GM18519 (cell line): Measurements from ENCODE around the gene RAB1A.
A peak's percentile ranks its signal among the peaks of the same experiment; 100 is the strongest.

Experiments used
- ATAC-seq: cut with Tn5 transposase; IDR thresholded peaks from one replicate; pipeline ENCODE4 v1.9.1; 2021; ENCODE audit warnings: mild to moderate bottlenecking, moderate library complexity; ENCODE audit not compliant: unreplicated experiment, low FRiP score

RAB1A gene

GRCh38 chr2:65098741-65099140 lies 31.2 kb downstream of the RAB1A start:
- ATAC-seq = no peak

DNA sequence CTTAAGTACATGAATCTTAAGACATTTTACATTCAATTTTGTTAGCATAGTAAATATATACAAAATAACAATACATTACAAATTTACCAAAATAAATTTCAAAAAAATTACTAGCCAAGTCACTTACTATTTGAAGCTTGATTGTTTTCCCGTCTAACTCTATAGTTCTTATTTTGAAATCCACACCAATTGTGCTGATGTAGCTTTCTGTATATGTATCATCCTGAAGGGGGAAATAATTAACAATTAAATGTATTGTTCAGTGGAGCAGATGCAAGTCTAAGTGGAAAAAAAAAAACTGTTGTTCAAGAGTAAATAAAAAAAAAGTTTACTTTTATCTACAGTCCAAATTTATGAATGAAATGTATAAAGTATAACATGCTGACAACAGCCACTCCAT lies 32.1 kb downstream of the RAB1A start:
- ATAC-seq = no peak

DNA sequence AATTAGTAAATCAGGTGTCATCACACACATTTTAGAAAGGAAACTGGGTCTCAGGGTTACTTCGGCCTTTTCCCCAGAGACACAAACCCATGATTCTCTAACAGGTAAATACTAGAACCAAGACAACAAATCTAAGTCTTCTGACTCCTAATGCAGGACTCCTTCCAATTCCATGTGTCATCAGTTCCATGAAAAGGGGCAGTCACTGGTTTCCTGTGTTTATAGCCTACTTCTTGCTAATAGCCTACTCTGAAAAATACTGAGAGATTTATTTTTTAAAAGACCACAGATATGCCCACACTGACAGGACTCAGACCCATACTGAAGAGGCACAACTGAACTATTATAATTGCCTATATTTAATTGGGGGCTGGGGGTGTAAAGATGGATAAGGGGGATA lies 33.0 kb downstream of the RAB1A start:
- no peak for ATAC-seq

DNA sequence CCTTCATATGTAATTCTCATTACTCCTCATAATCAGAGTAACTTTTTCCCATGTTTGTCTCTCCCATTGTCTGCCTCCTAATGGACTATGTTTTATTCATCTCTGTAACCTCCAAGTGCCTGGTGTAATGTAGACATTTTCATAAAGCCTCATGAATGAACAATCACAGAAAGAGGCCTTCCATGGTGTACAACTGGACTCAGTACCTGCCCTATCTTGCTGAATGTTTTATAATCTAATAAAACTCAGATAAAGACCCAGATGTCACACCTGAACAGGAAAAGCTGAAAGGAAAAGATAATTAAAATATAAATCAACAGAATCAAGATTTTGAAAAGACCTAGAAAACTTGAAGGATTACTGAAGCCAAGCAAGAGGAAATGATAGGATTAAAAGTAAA lies 36.7 kb downstream of the RAB1A start:
- no peak for ATAC-seq

GRCh38 chr2:65092791-65093190 lies 37.1 kb downstream of the RAB1A start:
- no peak for ATAC-seq

- no peak for ATAC-seq
Observed at GRCh38 chr2:65085148-65085547, 44.8 kb downstream of the RAB1A start.

DNA sequence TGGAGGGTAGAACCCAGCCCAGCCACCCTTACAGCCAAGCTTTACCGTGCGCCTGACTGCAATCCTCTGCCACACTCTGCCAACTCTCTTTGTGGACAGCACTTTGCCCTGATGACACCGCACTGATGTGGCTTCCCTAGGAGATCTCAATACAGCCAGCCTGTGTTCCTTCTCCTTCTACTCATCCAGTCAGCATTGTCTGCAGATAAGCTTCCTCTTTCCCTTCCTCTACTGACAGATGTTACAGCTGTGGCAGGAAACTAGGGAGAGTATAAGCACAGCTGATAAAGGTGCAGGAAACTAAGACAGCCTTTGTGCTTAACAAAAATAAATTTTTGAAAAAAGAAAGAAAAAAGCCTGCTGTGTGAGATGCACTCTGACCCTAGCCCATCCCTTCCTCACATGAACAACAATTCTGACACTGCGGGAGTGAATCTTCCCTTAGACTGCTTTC lies 48.6 kb downstream of the RAB1A start:
- ATAC-seq = no peak

DNA sequence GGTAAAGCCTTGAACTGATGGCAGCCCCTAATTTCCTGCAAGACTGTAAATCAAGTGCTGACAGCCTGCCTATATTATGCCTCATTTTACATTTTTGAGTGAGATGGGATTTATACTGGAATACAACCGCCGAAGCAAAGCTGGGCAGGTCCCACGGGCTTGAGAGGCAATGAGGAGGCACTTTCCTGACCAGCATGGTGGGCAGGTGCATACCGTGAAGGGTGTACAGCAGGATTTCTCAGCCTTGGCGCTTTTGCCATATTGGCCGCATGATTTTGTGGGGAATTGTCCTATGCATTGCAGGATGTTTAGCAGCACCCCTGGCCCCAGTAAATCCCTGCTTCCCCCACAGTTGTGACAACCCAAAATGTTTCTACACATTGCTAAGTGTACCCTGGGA lies 50.9 kb downstream of the RAB1A start:
- no peak for ATAC-seq

- ATAC-seq = no peak
Observed at GRCh38 chr2:65077898-65078297, 52.0 kb downstream of the RAB1A start.

GRCh38 chr2:65076345-65076710 lies 53.6 kb downstream of the RAB1A start:
- no peak for ATAC-seq

DNA sequence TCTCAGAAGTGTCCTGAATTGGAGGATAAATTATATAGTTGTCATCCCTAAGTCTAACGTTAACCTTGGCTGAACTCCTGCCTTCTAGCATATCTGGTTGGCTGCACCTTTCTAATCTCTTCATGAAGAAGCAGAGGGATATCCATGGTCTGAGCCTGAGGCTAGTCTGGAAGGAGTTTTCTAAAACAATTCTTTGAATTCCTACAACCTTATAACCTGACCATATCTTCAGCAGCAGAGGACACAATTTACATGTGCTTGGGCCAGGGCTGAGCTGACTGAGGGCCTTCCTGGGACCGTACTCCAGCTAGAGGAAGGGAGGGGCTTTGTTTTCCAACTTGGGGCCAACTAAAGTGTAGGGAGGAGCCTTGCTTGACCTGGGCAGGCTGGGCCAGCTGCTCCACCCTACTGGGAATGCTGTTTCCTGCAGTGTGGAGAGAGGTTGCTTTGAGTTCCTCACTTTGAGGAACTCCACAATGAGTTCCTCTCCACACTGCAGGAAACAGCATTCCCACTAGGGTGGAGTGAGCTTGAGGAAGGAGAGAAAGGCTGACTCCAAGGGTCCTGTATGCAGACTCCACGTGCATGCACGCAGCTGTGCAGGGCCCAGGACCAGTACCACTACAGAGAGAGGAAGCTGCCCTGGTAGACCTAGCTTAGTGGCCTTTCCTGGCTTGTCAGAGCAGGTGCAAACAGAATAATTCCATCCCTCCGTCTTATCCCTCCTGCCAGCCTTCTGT lies 54.1 kb downstream of the RAB1A start:
- ATAC-seq = no peak

- ATAC-seq = no peak
Observed at GRCh38 chr2:65075176-65075575, 54.7 kb downstream of the RAB1A start.

DNA sequence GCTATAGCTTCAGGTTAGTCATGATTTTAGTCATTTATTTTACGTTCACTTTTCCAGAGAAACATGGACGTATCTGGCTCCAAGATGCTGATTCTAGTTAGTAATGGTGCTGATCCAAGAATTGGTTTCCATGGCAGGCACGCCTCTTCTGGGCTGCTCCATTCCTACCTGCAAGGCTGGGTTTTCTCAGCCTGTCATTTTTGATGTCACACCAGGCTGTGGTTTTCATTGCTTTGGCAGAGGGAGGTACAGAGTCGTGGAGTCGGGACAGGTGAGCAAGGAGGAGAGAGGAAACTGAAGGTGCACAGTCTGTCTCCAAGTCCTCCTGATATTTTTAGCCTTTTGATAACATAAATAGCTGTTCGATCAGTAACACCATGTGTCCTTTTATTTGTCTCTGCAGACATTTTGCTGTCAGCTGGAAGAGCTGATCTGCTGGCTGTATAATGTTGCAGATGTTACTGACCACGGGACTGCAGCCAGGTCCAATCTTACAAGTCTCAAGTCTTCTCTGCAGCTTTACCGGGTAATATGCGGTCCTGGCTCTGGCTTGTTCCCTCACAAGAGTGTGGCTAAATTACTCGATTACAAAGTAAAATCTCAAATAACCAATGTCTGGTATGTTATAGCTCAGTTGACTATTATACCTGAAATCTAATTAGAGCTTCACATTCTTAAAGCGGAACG lies 55.9 kb downstream of the RAB1A start:
- ATAC-seq = no peak

DNA sequence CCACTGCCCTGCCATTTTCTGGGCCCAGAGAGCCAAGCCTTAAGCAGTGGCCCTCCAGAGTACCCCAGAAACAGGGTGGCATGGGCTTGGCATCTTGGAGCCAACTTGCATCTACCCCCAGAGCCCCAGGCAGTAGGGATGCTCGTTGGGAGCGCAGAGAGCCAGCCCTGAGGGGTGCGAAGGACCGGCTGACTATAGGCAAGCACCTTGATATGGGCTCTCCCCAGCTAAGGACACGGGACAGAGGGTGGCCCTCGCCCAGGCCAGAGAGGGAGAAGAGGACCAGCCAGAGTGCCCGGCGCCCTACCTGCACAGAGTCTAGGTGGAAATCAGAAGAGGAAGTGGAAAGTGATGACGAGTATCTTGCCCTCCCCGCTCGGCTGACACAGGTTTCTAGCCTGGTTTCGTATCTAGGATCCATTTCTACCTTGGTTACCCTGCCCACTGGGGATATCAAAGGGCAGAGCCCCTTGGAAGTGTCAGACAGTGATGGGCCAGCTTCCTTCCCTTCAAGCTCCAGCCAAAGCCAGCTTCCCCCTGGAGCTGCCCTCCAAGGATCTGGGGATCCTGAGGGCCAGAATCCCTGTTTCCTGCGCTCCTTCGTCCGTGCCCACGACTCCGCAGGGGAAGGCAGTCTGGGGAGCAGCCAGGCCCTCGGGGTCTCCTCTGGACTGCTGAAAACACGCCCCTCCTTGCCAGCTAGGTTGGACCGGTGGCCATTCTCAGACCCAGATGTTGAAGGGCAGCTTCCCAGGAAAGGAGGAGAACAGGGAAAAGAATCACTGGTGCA lies 57.5 kb downstream of the RAB1A start:
- ATAC-seq = peak; percentile 62

DNA sequence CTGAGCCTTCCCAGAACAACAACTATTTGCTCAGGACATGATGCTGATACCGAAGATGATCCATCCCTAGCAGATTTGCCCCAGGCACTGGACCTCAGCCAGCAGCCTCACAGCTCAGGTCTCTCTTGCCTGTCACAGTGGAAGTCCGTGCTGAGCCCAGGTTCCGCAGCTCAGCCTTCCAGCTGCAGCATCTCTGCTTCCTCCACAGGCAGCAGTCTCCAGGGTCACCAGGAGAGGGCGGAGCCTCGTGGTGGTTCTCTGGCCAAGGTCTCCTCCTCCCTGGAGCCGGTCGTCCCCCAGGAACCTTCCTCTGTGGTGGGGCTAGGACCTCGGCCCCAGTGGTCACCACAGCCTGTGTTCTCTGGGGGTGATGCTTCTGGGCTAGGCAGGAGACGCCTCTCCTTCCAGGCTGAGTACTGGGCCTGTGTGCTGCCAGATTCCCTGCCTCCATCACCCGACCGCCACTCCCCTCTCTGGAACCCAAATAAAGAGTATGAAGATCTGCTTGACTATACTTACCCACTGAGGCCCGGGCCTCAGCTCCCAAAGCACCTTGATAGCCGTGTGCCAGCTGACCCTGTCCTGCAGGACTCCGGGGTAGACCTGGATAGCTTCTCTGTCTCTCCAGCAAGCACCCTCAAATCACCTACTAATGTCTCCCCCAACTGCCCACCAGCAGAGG lies 58.3 kb downstream of the RAB1A start:
- ATAC-seq = no peak

DNA sequence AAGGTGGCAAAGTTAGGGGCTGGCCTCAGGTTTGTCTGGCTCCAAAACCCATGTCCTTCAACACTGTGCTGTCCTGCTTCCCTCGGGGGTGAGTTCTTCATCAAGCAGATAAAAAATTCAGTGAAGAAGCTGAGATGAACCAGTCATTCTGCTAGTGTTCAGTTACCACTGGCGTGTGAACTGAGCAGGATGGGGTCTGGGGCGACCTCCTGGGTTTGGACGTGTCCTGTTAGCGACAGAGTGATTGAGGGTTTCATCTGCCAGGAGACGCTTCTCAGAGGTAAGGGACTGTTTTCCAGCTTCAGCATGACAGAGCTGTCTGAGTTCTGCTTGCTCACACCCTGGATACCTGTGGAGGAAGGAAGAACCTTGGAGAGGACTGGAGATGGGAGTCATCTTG lies 59.0 kb downstream of the RAB1A start:
- no peak for ATAC-seq

GRCh38 chr2:65070172-65070830 lies 59.6 kb downstream of the RAB1A start:
- no peak for ATAC-seq

DNA sequence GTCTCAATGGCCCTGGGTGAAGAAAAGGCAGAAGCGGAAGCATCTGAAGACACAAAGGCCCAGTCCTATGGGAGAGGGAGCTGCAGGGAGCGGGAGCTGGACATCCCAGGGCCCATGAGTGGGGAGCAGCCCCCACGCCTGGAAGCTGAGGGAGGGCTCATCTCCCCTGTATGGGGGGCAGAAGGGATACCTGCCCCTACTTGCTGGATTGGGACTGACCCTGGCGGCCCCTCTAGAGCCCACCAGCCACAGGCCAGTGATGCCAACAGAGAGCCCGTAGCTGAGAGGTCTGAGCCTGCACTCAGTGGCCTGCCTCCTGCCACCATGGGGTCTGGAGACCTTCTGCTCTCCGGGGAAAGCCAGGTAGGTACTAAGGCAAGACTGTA lies 60.5 kb downstream of the RAB1A start:
- ATAC-seq = no peak

- no peak for ATAC-seq
Observed at GRCh38 chr2:65067806-65068553, 61.9 kb downstream of the RAB1A start.
